HG03045 (cell line): ENCODE data around the gene TGIF2.
"Not testable (repeated sequence)": the region's sequence is repeated elsewhere in the genome, so short reads cannot be mapped to it uniquely, and the experiment has no call there.

Experiments used
- ATAC-seq: cut with Tn5 transposase; IDR thresholded peaks from one replicate; pipeline ENCODE4 v1.9.1; 2021; ENCODE audit warnings: mild to moderate bottlenecking, moderate library complexity; ENCODE audit not compliant: unreplicated experiment

TGIF2 gene

DNA sequence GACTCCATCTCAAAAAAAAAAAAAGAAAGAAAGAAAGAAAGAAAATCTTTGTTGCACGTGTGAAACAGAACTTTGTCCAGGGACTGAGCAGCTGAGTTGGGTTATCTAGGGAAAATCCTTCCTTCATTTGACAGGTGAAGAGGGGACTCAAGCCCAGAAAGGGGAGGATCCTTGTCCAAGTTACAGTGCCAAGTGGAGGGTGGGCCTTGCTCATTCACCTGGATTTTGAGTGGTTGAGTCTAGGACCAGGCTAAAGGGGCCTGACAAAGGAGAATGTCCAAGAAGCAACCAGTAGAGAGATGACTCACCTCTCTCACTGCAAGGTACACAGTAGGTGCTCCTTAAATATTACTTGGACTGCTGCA is 2.7 kb downstream of the TGIF2 start:
- ATAC-seq, result no peak

DNA sequence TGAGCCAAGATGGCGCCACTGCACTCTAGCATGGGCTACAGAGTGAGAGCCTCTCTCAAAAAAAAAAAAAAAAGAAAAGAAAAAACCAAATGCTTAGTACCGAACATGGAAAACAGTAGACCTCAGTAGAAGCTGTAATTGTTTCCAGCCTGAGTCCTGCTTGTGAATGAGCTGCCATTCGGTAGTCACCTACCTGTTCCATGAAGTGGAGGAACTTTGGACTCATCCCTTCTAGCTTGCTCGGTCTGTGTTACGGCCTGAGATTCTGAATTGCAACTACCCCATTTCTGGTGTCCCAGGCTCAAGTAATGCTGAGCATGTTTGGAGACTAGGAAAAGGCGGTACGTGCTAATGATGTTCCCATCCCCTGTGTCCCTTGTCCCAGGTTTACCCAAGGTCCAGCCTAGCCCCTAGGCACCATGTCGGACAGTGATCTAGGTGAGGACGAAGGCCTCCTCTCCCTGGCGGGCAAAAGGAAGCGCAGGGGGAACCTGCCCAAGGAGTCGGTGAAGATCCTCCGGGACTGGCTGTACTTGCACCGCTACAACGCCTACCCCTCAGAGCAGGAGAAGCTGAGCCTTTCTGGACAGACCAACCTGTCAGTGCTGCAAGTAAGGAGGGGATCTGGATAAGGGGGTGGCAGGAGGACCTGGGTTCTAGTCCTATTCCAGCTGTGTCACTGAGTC is 5.1 kb downstream of the TGIF2 start:
- ATAC-seq, result no peak

DNA sequence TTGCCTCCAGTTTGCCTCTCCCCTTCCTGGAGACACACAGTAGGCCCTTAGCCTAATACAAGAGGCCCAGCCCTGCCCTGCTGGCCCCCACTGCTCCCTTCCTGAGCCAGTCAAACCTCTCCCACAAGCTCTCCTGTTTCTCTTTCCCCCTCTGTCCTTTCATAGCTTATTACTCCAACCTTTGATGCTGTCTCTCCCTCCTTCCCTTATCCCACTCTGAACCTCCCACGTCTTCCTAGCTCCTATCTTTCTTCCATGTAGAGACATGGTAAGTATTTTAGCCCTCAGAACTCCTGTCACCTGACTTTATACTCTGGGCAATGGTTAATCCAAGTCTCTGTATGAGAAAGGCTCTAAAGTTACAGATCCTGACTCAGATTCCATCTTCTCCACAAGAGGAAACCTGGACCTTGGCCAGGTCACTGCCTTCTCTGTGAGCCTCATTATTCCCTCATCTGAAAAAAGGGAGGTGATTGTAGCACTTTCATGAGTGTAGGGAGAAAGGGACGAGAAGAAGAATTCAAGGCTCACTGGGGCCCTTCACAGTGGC is 6.7 kb downstream of the TGIF2 start:
- ATAC-seq, result no peak

DNA sequence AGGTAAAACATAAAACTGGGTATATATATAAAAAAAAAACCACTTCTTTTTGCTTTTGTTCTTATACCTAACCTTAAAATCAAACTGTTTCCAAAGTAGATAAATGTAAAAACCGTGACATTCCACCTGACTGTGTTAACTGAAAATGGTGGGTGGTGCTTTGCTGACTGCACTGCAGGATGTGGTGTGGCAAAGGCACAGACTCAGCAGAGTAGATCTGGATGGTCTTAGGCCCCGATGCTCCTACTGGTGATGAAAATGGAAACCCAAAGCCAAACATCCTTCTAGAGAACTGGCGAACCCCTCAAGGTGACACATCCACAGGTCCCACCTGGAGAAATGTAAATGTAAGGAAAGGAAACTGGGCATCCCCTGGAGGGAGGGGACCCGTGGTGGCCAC is 8.9 kb downstream of the TGIF2 start:
- no peak for ATAC-seq

DNA sequence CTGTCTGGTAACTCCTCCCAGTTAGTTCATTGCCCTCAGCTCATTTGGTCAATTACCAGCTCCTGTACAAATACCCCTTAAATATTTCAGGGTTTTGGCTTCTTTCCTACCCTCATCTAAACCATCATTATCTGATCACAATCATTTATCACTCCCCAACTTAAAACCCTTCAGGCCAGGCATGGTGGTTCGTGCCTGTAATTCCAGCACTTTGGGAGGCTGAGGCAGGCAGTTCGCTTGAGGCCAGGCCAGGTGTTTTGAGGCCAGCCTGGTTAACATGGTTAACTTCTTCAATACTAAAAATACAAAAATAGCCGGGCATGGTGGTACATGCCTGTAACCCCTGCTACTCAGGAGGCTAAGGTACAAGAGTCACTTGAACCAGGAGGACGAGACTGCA is 9.4 kb downstream of the TGIF2 start:
- ATAC-seq, result no peak

DNA sequence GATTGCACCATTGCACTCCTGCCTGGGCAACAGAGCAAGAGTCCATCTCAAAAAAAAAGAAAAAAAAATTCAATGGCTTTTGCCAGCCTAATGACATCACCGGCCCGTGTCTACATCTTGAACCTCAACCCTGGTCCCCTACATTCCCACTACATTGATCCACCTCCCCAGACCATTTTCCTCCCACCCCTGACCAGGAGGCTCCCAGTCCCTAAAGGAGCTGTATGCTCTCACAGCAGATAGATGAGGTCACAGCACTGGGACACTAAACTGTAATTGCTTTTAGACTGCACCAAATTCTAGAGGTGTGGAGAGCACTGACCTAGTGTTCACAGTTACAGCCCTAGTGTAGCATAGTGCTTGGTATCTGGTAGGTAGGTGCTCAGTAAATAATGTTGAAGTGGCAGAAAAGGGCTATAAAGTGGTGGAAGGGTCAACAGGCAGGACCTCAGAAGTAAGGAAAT is 10.7 kb downstream of the TGIF2 start:
- ATAC-seq, result no peak

DNA sequence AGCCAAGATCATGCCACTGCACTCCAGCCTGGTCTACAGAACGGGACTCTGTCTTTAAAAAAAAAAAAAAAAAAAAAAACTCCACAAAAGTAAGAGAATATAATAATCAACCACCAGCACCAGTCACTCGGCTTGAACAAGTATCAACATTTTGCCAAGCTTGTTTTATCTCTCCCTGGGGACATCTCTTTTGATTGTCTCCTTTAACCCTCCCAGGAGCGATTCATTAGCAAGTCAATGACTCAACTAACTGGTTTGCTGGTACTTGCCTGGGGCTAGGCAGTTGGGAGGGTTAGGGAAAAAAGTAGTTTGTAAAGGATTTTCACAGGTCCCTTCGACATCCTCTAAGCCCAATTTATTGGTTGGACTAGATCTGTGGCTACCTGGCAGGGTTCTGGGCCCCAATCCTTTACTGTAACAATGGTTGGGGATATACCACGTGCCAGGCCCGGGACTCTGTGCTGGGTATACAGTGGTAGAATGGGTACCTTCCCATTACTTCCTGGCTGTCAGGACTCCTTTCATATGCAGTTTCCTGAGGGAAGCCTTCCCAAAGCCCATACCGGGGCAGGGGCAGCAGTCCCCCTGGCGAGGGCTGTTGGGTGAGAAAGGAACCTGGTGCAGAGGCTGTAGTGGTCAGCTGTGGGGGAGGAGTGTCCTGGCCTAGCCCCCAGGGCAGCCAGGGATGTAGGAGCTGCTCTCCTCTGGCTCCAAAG is 12.2 kb downstream of the TGIF2 start:
- no peak for ATAC-seq

DNA sequence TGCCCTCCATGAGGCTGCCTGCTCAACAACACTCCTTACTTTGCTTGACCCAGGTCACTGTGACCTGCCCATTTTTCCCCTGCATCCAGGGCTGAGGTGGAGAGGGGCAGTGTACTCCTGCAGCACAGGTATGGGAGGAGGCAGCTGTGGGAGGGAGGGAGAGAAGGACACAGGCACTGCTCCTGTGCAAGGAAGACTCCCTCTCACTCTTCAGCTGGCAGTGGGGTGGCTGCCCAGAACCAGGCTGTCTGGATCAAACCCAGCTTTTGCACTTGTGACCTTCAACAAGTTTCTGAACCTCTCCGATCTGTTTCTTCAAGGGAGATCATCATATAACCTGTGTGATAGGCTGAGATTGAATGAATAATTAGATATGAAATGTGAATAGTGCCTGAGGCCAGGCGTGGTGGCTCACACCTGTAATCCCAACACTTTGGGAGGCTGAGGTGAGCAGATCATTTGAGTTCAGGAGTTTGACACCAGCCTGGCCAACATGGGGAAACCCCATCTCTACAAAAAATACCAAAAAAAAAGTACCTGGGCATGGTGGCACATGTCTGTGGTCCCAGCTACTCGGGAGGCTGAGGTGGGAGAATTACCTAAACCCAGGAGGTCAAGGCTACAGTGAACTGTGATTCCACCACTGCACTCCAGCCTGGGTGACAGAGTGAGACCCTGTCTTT is 14.1 kb downstream of the TGIF2 start:
- no peak for ATAC-seq

DNA sequence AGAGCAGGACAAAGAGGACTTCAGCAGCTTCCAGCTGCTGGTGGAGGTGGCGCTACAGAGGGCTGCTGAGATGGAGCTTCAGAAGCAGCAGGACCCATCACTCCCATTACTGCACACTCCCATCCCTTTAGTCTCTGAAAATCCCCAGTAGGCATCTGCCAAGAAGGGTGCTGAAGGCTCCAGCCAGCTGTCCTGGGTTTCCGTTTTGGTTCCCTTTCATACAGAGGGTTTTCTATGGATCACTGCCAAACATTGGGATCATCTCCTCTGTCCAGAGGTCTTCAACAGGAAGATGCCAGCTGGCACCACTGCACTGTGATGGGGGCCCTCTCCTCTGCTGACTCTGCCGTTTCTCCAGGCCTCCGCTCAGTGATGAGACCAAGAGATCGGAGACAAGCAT is 17.9 kb downstream of the TGIF2 start:
- ATAC-seq, result no peak

DNA sequence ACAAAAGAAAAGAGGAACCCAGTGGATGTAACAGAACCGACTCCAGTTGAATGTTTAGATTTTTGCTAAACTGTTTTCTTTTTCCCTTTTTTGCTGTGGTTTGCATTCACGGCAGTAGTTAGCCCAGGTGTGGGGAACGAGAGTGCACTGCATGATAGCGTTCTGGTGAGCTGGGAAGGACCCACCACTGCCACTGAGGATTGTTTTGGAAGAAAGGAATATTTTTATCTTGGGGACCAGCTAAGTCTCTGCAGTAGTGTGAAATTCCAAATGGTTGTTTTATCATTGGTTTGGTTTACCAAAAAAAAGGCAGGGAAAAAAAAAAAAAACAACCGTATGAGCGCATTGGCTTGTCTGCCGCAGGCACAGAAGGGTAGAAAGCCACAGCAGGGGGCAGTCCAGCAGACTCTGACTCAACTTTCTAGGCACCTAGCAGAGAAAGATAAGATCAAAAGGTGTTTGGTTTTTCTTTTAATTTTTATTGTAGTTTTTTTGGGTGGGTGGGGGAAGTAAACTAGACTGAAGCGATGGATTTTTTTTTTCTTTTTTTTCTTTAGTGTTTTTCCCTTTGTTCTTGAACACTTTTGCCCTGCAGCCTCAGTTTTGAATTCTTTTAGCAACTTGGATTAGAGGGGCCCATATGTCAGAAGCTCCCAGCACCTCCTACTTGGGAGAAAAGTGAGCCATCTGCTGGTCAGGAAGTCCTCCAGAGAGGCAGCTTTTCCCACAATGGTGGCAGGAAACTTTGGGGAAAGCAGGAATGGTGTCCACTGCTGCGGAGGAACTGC is 18.7 kb downstream of the TGIF2 start:
- no peak for ATAC-seq

DNA sequence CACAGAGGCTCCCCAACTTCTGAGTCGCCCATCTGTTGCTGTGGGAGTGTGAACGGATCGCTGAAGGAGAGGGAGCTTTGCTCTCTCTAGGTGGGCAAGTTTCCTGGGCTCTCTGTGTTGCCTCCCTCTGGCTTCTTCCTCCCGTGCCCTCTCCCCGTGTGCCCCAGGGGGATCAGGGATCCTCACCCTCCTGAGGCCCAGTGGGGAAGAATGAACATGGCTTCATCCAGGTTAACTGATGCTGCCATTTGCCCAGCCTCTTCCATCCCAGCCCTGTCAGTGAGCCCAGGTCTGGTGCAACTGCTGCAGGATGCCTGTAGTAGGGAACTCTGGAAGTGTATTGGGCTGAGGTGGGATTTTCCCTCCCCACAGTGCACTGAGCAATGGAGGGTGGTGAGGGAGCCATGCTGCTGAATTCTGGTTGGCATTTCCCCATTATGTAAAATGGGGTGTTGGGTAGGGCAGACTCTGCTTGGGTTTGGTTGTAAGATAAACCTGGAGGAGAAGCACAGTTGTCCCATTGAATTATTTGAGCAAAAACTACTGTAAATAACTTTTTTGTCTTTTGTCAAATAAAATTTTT is 20.0 kb downstream of the TGIF2 start:
- no peak for ATAC-seq

DNA sequence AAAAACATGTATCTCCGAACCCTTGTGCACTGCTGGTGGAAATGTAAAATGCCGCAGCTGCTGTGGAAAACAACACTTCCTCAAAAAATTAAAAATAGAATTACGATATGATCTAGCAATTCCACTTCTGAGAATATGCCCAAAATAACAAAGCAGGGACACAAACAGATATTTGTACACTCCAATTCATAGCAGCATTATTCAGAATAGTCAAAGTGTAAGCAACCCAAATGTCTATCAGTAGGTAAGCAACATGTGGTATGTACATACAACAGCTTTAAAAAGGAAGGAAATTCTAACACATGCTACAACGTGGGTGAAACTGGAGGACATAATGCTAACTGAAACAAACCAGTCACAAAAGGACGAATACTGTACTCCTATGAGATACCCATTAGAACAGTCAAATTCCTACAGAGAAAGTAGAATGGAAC is 26.5 kb downstream of the TGIF2 start:
- ATAC-seq, result no peak

DNA sequence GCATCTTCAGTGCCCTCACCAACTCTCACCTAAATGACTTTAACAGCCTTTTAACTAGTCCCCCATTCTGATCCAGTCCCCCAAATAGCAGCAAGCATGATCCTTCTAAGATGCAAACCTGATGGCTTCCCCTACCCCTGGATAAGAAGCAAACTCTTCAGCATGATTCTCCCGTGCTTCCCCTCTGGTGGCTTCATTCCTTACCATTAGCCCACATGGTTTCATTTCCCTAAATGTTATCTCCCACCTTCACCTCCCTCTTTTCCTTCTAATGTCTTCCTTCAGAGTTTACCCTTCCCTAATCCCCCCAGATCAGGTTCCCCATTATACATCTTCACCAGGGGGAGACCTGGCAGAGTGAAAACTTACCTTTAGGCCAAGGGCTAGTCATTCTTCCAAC is 28.1 kb downstream of the TGIF2 start:
- ATAC-seq, result no peak

DNA sequence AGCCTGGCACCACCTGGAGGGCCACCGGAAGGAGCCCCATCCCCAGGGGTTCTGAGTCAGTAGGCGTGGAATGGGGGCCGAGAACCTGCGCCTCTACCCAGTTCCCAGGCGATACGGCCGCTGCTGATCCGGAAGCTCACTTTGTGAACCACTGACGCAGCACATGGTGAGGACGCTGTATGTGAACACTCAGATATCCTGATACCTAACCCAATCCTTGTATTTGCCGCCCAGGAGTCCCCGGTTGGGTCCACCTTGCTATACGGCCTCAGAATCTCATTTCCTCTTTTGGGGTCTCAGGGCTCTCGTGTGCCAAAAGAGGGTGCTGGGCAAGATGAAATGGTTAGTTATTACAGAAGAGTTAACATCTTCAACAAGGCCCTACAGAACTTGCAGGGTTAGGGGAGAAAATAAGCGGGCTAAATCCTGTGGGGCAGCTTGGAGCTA is 31.6 kb downstream of the TGIF2 start:
- peak; percentile 22 for ATAC-seq

DNA sequence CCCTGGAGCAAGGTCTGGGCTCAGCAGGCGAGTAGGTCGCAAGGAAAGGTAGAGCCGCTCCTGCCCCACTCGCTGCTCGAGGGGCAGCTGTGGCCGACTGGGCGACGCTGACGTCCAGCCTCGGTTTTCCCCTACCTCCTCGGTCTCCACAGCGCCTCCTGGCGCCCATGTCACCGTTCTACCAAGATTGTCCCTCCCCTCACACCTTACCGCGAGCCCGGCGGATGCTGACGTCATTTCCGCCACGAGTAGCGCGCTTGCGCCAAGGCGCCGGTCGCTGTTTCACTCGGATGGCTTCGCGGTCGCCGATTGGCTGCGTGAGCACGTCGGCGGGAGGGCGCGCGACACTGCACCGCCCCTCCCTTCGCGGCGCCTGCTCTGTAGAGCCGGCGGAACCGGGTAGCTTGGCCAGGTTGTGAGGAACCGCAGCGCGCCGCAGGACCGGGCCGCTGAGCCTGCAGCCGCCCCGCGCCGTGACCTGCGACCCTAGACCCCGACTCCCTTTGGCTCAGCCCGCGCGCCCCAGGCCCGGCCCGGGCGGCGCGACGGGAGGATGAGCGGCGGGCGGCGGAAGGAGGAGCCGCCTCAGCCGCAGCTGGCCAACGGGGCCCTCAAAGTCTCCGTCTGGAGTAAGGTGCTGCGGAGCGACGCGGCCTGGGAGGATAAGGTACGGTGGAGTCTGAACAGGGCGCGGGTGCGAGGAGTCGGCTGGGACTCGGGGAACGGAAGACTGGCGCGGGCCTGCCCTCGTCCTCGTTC is 32.2 kb downstream of the TGIF2 start, which contains the start of gene RAB5IF:
RAB5IF (plus strand) TSS at position 381 of the 759 bp plus-strand sequence; CDS start at position 554, 173 bp downstream.
- peak; percentile 88 for ATAC-seq

DNA sequence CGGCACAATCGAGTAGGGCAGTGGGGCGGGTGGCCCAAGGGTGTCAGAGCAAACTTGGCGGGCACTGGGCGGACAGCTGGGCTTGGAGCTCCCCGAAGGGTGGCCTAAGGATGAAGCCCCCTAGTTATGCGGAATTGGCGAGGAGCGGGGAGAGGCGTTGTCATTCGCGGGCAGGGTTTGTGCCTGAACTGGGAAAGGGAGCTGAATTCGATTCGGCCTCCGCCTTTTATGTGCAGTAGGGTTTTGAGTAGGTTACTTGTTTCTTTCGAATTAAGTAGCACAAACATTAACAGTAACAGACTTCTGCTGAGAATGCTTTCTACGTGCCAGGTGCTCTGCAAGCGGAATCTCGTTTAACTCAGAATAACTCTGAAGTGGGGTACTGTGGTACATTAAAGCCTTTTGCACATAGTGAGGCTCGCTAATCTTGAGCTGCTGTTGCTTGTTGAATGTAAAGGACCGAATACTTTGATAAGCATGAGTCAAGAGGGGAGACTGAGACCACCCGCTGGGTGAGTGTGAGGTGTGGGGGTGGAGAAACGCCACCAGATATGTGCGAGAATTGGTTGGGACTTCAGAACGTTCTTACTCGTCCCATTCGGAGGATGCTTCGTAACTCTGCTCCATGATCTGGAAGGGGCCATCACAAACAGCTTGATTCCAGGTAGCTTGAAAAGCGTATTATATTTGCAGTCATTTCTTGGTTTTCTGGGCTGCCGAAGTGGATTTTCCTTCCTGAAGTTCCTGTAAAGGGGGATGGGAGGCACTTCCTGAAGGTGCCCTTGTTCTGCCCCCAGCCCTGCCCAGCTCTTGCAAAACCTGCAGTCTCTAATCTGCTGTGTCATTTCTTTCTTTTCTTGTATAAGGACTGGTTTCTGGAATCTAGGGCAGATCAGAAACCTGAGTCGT is 33.0 kb downstream of the TGIF2 start:
- ATAC-seq, result no peak

DNA sequence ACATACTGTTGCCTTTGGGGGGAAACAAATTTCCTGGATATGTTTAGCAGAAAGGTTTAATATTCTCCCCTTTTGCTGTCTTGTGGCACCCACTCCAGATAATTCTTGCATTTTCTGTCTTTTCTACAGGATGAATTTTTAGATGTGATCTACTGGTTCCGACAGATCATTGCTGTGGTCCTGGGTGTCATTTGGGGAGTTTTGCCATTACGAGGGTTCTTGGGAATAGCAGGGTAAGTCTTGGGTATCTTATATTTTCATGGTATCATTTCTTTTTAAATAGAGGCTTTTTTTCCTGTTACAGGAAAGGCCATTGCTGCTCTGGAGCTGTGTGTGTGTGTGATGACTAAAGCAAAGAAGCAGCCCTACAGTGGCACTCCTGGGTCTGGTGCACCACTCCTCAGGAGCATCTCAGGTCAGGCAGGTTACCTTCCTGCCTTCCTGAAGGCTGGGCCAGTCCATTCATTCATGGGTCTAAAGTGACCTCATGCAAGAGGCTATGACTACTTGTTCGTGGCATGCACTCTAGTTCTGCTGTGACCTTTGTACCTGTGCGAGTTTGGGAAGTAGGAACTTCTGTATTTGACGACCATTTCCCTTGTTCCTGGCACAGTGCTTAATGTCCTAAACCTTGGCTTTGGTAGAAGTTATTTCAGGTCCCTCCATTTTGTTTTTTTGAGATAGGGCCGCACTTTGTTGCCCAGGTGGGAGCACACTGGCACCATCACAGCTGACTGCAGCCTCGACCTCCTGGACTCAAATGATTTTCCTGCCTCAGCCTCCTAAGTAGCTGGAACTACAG is 34.4 kb downstream of the TGIF2 start:
- no peak for ATAC-seq

DNA sequence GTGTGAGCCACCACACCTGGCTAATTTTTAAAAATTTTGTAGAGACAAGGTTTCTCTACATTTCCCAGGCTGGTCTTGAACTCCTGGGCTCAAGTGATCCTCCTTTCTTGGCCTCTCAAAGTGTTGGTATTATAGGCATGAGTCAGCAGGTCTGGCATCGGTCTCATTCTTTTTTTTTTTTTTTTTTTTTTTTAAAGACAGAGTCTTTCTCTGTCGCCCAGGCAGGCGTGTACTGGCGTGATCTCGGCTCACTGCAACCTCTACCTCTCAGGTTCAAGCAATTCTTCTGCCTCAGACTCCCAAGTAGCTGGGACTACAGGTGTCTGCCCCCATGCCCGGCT is 35.0 kb downstream of the TGIF2 start:
- not testable (repeated sequence) for ATAC-seq
